ENCODE data around the gene SECISBP2.
"Not testable (repeated sequence)": the region's sequence is repeated elsewhere in the genome, so short reads cannot be mapped to it uniquely, and the experiment has no call there.

The SECISBP2 gene, protein sequence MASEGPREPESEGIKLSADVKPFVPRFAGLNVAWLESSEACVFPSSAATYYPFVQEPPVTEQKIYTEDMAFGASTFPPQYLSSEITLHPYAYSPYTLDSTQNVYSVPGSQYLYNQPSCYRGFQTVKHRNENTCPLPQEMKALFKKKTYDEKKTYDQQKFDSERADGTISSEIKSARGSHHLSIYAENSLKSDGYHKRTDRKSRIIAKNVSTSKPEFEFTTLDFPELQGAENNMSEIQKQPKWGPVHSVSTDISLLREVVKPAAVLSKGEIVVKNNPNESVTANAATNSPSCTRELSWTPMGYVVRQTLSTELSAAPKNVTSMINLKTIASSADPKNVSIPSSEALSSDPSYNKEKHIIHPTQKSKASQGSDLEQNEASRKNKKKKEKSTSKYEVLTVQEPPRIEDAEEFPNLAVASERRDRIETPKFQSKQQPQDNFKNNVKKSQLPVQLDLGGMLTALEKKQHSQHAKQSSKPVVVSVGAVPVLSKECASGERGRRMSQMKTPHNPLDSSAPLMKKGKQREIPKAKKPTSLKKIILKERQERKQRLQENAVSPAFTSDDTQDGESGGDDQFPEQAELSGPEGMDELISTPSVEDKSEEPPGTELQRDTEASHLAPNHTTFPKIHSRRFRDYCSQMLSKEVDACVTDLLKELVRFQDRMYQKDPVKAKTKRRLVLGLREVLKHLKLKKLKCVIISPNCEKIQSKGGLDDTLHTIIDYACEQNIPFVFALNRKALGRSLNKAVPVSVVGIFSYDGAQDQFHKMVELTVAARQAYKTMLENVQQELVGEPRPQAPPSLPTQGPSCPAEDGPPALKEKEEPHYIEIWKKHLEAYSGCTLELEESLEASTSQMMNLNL

DNA sequence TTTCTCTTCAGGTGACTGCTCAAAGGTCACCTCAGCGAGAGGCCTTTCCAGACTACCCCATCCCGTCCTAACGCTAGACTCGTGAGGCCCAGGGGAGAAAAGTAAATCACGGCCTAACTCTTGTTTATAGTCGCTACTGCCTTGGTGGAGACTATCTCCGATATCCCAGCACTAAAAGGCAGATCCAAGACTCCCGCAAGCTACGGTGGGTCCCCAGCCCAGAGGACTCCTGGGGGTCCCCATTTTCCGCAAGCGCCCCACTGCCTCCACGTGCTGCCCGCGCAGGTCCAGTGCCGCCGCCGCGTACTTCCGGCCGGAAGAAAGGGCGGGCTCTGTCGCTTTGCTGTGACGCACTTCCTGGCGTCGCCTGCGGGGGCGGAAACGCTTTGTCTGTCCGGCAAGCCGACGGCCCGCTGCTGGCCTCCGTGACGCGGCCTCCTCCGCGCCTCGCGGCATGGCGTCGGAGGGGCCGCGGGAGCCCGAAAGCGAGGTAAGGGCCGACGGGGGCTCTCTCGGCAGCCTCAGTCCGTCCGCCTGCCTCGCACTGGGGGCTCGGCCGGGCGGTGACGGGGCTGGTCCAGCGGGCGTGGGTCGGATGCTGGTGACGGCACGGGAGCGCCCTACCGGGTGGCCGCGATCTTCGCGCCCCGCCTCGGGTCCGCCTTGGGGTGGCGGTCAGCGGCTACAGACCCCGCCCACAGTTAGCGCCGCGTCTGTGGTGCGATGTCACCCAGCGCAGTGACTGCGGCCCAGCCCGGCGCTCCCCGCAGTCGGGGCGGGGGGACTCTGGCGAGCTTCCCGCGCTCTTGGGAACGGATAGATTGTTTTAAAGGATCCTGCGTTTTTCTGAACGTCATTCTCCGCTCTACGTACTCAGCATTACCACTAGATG lies at the start of gene SECISBP2:
TSS of gene SECISBP2 (plus strand) at position 378 of the 892 bp plus-strand sequence. CDS start at position 455, 77 bp downstream.
- in situ Hi-C loops (cut with MboI; ENCODE audit: low sequenced_read_pairs), result no loop called here

DNA sequence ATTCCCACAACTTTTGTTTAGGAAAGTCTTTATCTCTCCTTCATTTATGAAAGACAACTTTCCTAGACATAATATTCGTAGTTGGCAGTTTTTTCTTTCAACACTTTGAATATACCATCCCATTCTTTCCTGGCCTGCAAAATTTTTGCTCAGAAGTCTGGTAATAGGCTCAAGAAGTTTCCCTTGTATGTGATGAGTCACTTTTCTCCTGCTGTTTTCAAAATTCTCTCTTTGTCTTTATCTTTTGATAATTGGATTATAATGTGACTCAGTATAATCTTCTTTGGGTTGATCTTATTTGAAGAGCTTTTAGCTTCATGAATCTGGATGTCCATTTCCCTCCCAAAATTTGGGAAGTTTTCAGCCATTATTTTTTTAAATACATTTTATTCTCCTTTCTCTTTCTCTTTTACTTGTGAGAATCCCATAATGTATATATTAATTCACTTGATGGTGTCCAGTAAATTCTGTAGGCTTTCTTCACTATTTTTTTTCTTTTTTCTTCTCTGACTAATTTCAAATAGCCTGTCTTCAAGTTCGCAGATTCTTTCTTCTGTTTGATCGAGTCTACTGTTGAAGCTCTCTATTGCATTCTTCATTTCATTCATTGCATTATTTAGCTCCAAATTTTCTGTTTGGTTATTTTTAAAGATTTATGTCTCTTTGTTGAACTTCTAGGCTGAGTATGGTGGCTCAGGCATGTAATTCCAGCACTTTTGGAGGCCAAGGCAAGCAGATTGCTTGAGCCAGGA lies 44.6 kb upstream of the SECISBP2 start:
- in situ Hi-C loops (cut with MboI; ENCODE audit: low sequenced_read_pairs), result no loop called here

DNA sequence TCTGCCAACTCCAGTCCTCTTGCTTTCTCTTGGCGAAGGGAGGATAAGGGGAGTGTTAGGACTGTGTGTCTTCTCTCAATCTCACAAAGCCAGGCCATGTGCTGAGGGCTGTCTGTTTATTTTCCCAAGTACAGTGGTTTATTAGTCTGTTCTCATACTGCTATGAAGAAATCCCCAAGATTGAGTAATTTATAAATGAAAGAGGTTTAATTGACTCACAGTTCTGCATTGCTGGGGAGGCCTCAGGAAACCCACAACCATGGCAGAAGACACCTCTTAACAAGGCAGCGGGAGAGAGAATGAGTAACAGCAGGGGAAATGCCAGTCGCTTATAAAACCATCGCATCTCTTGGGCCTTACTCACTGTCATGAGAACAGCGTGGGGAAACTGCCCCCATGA lies 43.5 kb upstream of the SECISBP2 start:
- in situ Hi-C loops (cut with MboI; ENCODE audit: low sequenced_read_pairs), result no loop called here

DNA sequence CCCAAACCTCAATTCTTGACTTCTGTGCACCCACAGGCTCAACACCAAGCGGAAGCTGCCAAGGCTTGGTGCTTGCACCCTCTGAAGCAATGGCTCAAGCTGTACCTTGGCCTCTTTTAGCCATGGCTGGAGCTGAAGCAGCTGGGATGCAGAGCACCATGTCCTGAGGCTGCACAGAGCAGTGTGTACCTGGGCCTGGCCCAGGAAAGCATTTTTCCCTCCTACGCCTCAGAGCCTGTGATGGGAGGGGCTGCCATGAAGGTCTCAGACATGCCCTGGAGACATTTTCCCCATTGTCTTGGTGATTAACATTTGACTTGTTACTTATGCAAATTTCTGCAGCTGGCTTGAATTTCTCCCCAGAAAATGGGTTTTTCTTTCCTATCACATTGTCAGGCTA lies 42.3 kb upstream of the SECISBP2 start:
- in situ Hi-C loops (cut with MboI; ENCODE audit: low sequenced_read_pairs), result not testable (repeated sequence)

DNA sequence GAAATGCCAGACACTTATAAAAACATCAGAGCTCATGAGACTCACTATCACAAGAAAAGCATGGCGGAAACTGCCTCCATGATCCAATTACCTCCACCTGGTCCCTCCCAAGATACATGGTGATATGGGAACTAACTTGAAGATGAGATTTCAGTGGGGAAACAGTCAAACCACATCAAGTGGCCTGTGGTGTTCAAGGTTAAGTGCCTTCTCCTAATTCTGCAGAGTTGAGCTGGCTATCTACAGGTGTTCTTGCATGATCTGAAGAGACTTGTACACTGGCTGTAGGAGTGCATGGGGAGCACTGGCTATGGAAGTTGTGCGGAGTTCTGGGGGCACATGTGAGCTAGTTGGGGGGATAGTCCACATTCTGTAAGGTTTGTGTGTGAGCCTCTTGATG lies 41.3 kb upstream of the SECISBP2 start:
- in situ Hi-C loops (cut with MboI; ENCODE audit: low sequenced_read_pairs), result no loop called here

DNA sequence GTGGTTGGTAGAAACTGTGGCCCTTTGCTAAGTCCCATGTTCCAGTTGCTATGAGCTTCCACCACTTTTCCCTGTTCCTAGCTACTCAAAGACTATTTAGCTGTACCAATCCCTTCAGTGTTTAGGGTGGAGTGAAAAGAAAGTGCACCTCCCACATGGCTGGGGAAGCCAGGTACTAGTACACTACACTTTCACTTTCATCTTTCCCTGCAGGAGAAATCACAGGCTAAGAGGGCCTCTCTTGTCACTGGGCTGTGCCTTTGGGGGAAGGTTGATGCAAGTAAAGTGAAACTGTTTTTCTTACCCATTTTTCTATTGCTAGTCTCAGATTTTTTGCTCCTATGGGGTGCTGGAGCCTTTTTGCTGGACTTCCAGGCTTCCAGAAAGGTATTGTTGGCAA lies 40.8 kb upstream of the SECISBP2 start:
- in situ Hi-C loops (cut with MboI; ENCODE audit: low sequenced_read_pairs), result no loop called here

DNA sequence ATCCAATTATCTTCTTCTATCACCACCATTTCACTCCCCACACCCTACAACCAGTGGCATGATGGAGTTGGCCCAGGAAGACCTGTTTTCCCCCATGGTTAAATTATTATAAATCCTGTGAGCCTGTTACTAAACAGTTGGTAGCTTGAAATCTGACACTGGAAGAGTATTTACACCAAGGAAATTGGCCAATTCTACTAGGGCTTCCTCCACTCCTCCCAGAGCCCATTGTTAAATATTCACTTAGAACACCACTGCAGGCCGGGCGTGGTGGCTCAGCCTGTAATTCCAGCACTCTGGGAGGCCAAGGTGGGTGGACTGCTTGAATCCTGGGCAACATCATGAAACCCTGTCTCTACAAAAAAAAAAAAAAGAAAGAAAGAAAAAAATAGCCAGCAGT lies 39.7 kb upstream of the SECISBP2 start:
- in situ Hi-C loops (cut with MboI; ENCODE audit: low sequenced_read_pairs), result no loop called here

DNA sequence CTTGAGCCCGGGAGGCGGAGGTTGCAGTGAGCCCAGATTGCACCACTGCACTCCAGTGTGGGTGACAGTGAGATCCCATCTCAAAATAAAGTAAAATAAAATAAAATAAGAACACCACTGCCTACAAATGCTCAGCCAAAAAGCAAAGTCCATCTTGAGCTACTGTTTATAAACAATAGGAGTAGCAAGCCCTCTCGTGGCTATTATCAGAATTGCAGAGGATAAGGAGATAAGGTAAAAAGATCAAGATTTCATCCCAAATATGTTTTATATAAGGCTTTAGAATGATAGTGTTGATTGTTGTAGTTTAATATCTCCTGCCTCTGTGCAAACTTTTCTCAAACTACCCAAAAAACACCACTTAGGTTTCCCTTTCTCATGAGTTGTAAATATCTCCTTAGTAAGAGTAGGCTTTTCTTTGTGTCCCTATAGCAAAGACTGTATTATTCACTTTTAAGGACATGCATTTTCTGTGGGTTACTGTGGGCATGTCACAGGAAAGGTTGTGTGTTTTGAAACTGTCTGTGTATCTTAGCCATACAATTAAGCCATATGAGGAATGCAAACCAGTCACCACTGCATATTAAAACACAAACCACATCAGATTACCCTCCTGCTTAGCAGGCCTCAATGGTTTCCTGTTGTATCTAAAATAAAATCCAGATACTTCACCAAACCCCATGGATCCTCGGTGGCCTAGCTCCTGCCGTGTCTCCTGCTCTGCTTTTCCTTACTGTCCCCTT lies 39.1 kb upstream of the SECISBP2 start:
- in situ Hi-C loops (cut with MboI; ENCODE audit: low sequenced_read_pairs), result no loop called here

DNA sequence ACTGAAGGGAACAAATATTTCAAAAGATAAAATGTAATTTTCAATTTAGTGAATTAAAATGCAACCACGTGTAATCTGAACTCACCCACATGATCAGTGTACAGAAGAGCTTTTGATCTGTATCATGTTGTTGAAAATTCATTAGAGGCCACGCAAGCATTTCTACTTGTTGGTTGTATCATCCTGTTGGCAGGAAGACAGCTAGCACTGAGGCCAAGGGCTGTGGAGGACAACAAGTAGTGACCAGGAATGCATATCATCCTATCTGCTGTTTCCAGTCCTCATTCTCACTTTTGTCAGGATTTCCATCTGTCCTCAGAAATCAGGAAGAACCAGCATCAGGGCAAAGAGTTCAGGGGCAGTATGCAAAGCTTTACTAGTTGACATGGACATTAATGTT lies 37.2 kb upstream of the SECISBP2 start:
- in situ Hi-C loops (cut with MboI; ENCODE audit: low sequenced_read_pairs), result no loop called here

DNA sequence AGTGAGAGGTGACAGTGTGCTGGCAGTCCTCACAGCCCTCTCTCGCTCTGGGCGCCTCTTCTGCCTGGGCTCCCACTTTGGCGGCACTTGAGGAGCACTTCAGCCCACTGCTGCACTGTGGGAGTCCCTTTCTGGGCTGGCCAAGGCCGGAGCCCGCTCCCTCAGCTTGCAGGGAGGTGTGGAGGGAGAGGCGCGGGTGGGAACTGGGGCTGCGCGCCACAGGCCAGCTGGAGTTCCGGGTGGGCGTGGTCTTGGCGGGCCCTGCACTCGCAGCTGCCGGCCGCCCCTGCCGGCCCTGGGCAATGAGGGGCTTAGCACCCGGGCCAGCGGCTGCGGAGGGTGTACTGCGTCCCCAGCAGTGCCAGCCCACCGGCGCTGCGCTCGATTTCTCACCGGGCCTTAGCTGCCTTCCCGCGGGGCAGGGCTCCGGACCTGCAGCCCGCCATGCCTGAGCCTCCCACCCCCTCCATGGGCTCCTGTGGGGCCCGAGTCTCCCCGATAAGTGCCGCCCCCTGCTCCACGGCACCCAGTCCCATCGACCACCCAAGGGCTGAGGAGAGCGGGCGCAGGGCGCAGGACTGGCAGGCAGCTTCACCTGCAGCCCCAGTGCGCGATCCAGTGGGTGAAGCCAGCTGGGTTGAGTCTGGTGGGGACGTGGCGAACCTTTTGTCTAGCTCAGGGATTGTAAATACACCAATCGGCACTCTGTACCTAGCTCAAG lies 35.9 kb upstream of the SECISBP2 start:
- in situ Hi-C loops (cut with MboI; ENCODE audit: low sequenced_read_pairs), result not testable (repeated sequence)

DNA sequence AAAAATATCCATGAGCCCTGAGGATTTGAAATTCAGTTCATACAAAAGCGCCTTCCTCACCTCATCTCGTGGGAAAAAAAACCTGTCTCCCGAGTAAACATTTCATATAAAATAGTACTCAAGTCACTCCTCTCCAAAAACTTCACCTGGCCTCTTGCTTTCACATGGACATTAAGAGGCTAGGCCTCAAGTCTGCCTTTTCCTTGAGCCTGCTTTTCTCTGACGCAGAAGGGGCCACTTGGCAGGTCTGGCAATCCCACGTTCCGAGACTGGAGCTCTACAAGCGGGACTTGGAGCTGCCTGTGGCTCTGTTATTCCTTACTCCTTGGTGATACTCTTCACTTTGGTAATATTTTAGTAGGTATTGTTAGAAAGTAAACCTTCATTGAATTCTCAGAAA lies 34.2 kb upstream of the SECISBP2 start:
- in situ Hi-C loops (cut with MboI; ENCODE audit: low sequenced_read_pairs), result no loop called here

DNA sequence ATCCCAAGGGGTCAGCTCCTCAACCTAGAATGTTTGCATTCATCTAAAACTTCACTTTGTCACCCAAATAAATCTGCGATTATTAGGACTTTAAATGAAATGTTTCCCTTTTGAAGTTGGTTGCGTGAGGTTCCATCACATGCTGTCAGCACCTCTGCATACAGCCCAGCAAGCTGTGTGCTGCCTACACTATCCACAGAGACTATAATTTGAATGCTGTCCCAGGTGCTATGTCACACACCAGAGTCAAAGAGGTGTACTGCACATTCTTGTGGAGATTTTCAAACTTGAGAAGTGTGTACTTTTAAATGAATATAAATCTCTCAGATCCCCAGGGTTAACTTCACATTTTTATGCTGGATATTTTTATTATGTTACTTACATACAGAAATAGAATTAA lies 26.6 kb upstream of the SECISBP2 start:
- in situ Hi-C loops (cut with MboI; ENCODE audit: low sequenced_read_pairs), result no loop called here

DNA sequence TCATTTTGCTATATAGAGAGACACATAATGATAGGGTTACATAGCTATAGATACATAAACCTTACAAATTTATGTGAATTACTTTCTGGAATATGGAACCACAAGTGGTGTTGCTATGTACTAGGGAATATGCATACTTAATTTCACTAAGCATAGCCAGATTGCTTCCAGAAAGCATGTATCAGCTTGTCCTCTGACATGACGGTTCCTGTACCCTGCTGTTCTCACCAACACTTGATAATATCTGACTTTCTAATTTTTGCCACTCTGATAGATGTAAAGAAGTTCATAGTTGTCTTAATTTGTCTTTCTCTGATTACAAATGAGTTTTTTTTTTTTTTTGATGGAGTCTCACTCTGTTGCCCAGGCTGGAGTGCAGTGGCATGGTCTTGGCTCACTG lies 25.3 kb upstream of the SECISBP2 start:
- in situ Hi-C loops (cut with MboI; ENCODE audit: low sequenced_read_pairs), result no loop called here

DNA sequence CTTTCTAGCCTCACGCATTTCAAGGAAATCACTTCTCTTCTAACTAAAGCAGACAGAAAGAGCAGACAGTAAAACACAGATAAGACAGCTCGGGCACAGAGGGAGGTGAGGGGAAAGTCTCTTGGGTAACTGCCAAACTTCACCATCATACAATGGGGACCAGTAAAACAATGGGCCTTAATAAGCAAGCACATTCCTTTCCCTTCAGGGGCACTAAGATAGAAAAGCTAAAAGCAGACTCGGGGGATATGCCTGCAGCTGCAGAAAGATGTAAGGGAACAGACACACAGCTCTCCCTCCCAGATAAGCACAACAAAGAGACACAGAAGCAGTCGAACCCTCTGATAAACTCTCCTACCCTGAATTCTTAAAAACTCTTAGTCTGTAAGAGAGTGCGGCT lies 22.9 kb upstream of the SECISBP2 start:
- in situ Hi-C loops (cut with MboI; ENCODE audit: low sequenced_read_pairs), result no loop called here

DNA sequence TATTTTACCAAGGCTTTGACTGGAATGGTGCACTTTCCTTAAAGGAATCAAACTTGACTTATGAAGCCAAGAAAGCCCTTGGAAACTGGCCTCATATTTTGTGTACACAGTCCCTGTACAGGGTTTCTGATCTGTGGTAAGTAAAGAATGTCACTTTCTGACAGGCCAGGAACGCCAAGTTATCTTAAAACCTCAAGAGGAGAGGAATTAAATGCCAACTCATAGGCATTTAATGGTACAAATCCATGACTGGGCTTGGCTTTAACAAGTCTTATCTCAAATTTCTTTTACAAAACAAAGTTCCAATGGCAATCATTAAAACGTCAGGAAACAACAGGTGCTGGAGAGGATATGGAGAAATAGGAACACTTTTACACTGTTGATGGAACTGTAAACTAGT lies 16.3 kb upstream of the SECISBP2 start:
- in situ Hi-C loops (cut with MboI; ENCODE audit: low sequenced_read_pairs), result not testable (repeated sequence)

DNA sequence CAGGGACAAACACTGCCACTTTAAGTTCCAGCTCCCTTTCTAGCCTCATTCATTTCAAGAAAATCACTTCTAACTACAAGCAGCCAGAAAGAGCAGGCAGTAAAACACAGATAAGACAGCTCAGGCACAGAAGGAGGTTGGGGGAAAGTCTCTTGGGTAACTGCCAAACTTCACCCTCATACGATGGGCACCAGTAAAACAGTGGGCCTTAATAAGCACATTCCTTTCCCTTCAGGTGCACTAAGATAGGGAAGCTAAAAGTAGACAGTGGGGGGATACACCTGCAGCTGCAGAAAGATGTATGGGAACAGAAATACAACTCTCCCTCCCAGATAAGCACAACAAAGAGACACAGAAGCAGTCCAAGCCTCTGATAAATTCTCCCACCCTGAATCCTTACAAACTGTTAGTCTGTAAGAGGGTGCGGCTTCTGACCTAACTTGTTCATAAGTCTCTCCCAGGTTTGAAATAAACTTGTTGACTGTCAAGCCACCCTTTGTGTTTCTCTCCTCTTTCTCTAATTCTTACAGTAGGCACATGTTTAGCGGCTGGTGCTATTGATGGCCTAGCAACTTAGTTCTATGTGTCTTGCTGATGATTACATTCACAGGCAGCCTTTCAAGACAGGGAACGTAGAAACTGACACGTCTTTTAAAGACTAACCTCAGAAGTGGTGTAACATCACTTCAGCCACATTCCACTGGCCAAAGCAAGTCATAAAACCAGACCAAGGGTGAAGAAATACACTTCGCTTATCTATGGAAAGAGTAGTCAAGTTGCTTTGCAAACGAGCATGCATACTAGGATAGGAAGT lies 14.1 kb upstream of the SECISBP2 start:
- in situ Hi-C loops (cut with MboI; ENCODE audit: low sequenced_read_pairs), result no loop called here

DNA sequence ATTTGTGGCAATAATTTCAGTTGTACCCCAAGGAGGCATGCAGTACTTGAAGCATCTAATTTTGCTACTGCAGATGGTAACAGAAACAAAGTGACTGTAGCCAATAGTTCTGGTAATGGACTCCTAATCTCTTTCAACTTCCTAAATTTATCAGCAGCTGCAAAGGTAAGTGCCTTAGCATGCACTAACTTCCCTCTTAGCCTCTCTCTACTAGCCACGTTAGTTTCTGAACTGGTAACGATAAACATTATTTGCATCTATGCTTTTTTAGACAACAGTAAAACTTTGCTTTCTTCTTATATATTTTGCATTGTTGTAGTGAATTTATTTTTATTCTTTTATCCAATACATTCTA lies 13.5 kb upstream of the SECISBP2 start:
- in situ Hi-C loops (cut with MboI; ENCODE audit: low sequenced_read_pairs), result no loop called here

DNA sequence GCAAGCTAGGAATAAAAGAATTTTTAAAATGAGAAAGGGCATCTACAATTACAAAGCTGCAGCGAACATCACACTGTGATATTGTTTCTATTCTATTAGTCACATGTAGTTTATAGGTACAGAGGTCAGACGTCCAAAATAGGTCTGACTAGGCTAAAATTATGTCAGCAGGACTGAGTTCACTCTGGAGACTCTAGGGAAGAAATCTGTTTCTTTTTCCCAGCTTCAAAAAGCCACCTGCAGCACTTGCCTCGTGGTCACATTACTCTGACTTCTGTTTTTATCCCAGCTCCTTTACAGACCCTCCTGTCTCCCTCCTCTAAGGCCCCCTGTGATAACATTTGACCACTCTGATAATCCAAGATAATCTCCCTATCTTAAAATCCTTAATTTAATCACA lies 12.4 kb upstream of the SECISBP2 start:
- in situ Hi-C loops (cut with MboI; ENCODE audit: low sequenced_read_pairs), result no loop called here

Measured in hTERT RPE-1 (cell line).